Measurements from ENCODE around the gene CKB.

GRCh38 chr14:103519837-103520212 lies 2.8 kb downstream of the CKB start:
- no peak for TF ChIP-seq GATA3 (IDR thresholded peaks at IDR 0.05; ENCODE audit: low read depth, low read length)
- TF ChIP-seq GATA2 (IDR thresholded peaks at IDR 0.05; ENCODE audit: low read depth, low read length), result no peak
